GM19240 (cell line): ENCODE results near the gene FAM174B.

ENCODE experiments used
- DNase-seq: peaks from one replicate; pipeline ENCODE4 v3.0.0; 2011; ENCODE audit warnings: low spot score; ENCODE audit not compliant: insufficient read length

Gene FAM174B

GRCh38 chr15:92655178-92655995 is at the start of gene FAM174B:
TSS of gene FAM174B (minus strand) at chr15:92655775.
- DNase-seq = no peak

GRCh38 chr15:92696096-92696495 is 40.5 kb upstream of the FAM174B start:
- DNase-seq = no peak

- no peak for DNase-seq
Measured at GRCh38 chr15:92693691-92694331, 38.2 kb upstream of the FAM174B start.

GRCh38 chr15:92690395-92690794 is 34.8 kb upstream of the FAM174B start:
- DNase-seq = no peak

GRCh38 chr15:92687746-92688145 is 32.2 kb upstream of the FAM174B start:
- no peak for DNase-seq

GRCh38 chr15:92687195-92687602 is 31.6 kb upstream of the FAM174B start:
- no peak for DNase-seq

GRCh38 chr15:92683511-92683834 is 27.9 kb upstream of the FAM174B start:
- no peak for DNase-seq

GRCh38 chr15:92682741-92683510 is 27.4 kb upstream of the FAM174B start:
- no peak for DNase-seq

- no peak for DNase-seq
Measured at GRCh38 chr15:92681141-92681631, 25.6 kb upstream of the FAM174B start.

GRCh38 chr15:92677999-92678398 is 22.4 kb upstream of the FAM174B start:
- DNase-seq = no peak

GRCh38 chr15:92676561-92676960 is 21.0 kb upstream of the FAM174B start:
- DNase-seq = no peak

GRCh38 chr15:92675485-92675884 is 19.9 kb upstream of the FAM174B start:
- no peak for DNase-seq

GRCh38 chr15:92674347-92674746 is 18.8 kb upstream of the FAM174B start:
- no peak for DNase-seq

GRCh38 chr15:92672102-92672501 is 16.5 kb upstream of the FAM174B start:
- DNase-seq = no peak

- DNase-seq = no peak
Measured at GRCh38 chr15:92671406-92671805, 15.8 kb upstream of the FAM174B start.

- no peak for DNase-seq
Measured at GRCh38 chr15:92670621-92671020, 15.0 kb upstream of the FAM174B start.

- no peak for DNase-seq
Measured at GRCh38 chr15:92669432-92669831, 13.9 kb upstream of the FAM174B start.

- DNase-seq = no peak
Measured at GRCh38 chr15:92668620-92669019, 13.0 kb upstream of the FAM174B start.

- no peak for DNase-seq
Measured at GRCh38 chr15:92667970-92668485, 12.5 kb upstream of the FAM174B start.

- DNase-seq = no peak
Measured at GRCh38 chr15:92667287-92667904, 11.8 kb upstream of the FAM174B start.

- DNase-seq = no peak
Measured at GRCh38 chr15:92666780-92667179, 11.2 kb upstream of the FAM174B start.
